Astrocyte of the spinal cord (primary cell): ENCODE data around the gene ASB15.

ENCODE experiments used
- DNase-seq: peaks from one replicate; pipeline ENCODE4 v3.0.0; 2011; ENCODE audit warnings: low read depth, low spot score
- H3K4me3 ChIP-seq: 2 replicates; pipeline ENCODE4 v1.5.1; 2011; ENCODE audit warnings: low read depth, mild to moderate bottlenecking, low read length, moderate library complexity
- in situ Hi-C: cut with HindIII; loops from 2 replicates; pipeline ENCODE4 v1.10.0; 2017; ENCODE audit warnings: low sequenced_read_pairs
- TF ChIP-seq, protein P1 (sequence below): IDR thresholded peaks from 2 replicates; pipeline ENCODE4 v1.5.1; 2012; ENCODE audit warnings: low read depth, mild to moderate bottlenecking, low read length, inconsistent platforms

ASB15 gene

DNA sequence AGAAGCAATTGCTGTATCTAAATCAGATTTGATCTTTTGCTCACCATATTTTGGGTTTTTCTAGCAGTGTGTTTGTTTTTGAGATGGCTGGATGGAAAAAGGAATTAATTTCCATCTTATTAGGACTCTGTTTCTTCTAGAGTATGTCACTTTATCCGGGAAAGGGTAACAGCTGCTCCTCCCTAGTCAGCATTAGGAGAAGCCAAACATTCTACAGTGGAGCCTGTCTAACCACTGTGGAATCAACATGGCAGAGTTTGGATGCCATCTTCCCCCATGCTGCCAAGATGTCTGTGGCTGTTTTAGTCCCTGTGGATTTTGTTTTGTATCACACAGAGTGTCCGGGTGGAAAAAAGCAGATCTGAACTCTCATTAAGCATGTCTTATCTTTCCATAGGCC, 38.0 kb downstream of the ASB15 start:
- TF ChIP-seq, protein P1, sequence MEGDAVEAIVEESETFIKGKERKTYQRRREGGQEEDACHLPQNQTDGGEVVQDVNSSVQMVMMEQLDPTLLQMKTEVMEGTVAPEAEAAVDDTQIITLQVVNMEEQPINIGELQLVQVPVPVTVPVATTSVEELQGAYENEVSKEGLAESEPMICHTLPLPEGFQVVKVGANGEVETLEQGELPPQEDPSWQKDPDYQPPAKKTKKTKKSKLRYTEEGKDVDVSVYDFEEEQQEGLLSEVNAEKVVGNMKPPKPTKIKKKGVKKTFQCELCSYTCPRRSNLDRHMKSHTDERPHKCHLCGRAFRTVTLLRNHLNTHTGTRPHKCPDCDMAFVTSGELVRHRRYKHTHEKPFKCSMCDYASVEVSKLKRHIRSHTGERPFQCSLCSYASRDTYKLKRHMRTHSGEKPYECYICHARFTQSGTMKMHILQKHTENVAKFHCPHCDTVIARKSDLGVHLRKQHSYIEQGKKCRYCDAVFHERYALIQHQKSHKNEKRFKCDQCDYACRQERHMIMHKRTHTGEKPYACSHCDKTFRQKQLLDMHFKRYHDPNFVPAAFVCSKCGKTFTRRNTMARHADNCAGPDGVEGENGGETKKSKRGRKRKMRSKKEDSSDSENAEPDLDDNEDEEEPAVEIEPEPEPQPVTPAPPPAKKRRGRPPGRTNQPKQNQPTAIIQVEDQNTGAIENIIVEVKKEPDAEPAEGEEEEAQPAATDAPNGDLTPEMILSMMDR: no peak
- in situ Hi-C loops: no loop called here
- DNase-seq: no peak
- H3K4me3 ChIP-seq: no peak overlapping the region

DNA sequence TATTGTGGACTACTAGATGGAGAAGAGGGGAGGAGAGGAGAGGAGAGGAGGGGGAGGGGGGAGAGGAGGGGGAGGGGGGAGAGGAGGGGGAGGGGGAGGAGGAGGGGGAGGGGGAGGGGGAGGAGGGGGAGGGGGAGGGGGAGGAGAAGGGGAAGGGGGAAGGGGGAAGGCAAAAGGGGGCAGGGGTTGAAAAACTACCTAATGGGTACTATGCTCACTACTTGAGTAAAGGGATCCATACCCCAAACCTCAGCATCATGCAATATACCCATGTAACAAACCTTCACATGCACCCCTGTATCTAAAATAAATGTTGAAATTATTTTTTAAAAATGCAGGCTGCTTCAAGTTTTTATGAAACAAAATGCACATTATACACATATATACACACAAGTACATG, 39.0 kb downstream of the ASB15 start:
- no peak overlapping the region for H3K4me3 ChIP-seq
- TF ChIP-seq, protein P1: no peak
- no peak for DNase-seq
- in situ Hi-C loops: no loop called here

DNA sequence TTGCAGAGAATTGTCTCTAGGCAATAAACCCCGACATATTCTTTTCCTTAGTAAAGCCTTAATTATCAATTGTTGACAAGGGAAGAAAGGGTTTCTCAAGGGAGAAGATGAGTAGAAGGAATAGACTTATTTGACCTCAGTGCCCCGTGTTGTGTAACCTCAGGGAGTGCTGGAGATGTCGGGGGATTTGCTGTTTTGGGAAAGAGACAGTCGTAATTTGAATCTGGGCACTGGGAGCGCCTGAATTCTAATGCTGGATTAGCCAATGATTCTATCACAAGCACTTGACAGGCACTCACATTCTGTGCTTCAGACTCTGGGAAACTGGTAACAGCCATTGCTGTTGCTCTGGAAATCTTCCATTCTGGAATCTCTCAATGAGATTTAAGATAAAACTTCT, 40.3 kb downstream of the ASB15 start:
- TF ChIP-seq, protein P1: no peak
- in situ Hi-C loops: no loop called here
- H3K4me3 ChIP-seq: no peak overlapping the region
- no peak for DNase-seq

DNA sequence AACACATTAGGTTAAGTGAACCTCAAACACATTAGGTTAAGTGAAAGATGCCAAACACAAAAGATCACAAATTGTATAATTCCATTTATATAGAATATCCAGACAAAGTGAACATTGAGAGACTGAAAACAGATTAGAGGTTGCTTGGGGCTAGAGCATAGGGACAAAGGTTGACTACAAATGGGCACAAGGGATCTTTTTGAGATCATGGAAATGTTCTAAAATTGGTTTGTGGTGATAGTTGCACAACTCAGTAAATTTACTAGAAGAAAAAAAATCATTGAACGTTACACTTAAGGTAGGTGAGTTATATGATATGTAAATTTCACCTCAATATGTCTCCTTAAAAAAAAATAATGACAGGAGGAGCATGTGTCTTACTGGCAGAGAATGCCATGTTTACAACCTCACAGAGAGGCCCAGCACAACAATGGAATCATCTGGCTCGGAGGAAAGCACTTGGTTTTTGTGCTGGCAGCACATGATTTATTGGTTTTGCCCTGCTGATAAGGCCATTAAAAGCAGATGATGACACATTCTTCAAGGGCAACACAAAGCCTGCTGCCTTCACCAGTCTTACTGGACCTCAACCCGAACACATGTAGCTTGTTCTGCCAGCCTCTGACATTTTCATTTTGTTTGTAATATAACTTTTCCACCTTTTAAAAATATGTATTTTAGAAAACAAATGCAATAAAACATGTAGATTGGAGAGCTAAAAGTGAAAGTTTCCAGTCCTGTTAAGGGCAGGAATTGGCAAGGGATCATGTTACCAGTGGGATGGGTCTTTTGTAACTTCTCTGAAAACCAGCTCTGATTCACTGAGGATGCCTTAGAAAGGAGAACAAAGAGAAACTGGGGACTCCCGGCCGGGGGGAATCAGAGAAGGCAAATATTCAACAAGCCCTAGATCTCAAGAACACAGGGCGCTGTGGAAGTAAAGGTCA, 42.1 kb downstream of the ASB15 start:
- TF ChIP-seq, protein P1: no peak
- DNase-seq: peak; percentile 86
- peak overlapping the region; percentile 12 for H3K4me3 ChIP-seq
- in situ Hi-C loops: no loop called here

DNA sequence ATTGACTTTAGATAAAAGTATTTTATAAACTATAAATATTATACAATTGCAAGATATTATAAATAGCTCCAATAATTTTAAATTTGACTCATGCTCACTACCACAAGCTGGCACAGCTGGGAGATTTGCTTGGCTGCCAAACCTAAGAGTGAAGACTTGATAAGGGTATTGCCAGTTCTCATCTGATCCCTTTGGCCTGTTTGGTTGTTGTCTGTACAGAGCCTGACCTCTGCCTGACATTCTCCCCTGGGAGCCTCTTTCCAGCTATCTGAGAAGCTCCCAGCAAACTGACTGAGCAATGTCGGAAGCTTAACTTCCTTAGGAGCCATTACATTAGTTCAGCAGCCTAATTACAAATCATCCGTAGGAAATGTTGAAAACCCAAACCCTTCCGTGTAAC, 43.9 kb downstream of the ASB15 start:
- H3K4me3 ChIP-seq: no peak overlapping the region
- TF ChIP-seq, protein P1: no peak
- no peak for DNase-seq
- in situ Hi-C loops: no loop called here

DNA sequence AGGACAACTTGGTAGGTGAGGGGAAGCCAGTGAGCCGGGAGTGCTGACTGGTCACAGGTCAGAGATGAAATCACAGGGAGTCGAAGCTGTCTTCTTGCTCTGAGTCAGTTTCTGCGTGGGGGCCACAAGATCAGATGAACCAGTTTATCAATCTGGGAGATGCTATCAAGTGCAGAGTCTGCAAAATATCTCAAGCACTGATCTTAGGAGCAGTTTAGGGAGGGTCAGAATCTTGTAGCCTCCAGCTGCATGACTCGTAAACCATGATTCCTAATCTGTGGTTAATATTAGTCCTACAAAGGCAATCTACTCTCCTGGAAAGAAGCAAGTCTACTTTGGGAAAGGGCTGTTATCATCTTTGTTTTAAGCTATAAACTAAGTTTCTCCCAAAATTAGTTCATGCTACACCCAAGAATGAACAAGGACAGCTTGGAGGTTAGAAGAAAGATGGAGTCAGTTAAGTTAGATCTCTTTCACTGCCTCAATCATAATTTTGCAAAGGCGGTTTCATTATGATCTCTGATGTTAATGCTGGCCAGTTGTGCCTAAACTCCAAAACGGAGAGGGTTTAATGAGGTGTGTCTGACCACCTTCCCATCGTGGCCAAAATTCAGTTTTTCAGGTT, 45.6 kb downstream of the ASB15 start:
- TF ChIP-seq, protein P1: no peak
- H3K4me3 ChIP-seq: no peak overlapping the region
- DNase-seq: no peak
- in situ Hi-C loops: no loop called here
